CD4-positive, alpha-beta T cell treated with Interleukin-6 for 4 hours (primary cell): ENCODE results near the gene DVL2.
A peak's percentile ranks its signal among the peaks of the same experiment; 100 is the strongest.
"Not testable (repeated sequence)": the region's sequence is repeated elsewhere in the genome, so short reads cannot be mapped to it uniquely, and the experiment has no call there.

Experiments used
- DNase-seq: peaks from one replicate; pipeline ENCODE4 v3.0.0-alpha.2; 2020; ENCODE audit warnings: mixed read lengths

The DVL2 gene

GRCh38 chr17:7191571-7192270 is 42.6 kb downstream of the DVL2 start:
- DNase-seq, result peak; percentile 16

- no peak for DNase-seq
These were observed 43.2 kb downstream of the DVL2 start for GRCh38 chr17:7191069-7191468.

GRCh38 chr17:7190276-7190917 is 43.9 kb downstream of the DVL2 start:
- DNase-seq, result no peak

- DNase-seq, result peak; percentile 15
These were observed 48.1 kb downstream of the DVL2 start for GRCh38 chr17:7186241-7186640.

GRCh38 chr17:7184647-7185046 is 49.7 kb downstream of the DVL2 start:
- DNase-seq, result no peak

- DNase-seq, result no peak
These were observed 50.2 kb downstream of the DVL2 start for GRCh38 chr17:7184091-7184488.

GRCh38 chr17:7183433-7184090 is 50.8 kb downstream of the DVL2 start:
- DNase-seq, result no peak

- not testable (repeated sequence) for DNase-seq
These were observed 52.2 kb downstream of the DVL2 start for GRCh38 chr17:7182101-7182500.

GRCh38 chr17:7179317-7180254 is 54.7 kb downstream of the DVL2 start, which contains the start of gene ASGR1:
ASGR1 (minus strand) TSS chr17:7179370; CDS start chr17:7178563, 807 bp downstream.
- no peak for DNase-seq

- no peak for DNase-seq
These were observed 55.4 kb downstream of the DVL2 start for GRCh38 chr17:7178973-7179316.

GRCh38 chr17:7177954-7178477 is 56.3 kb downstream of the DVL2 start:
- DNase-seq, result no peak

- peak; percentile 74 for DNase-seq
These were observed 56.9 kb downstream of the DVL2 start for GRCh38 chr17:7177191-7177953.

- DNase-seq, result no peak
These were observed 57.5 kb downstream of the DVL2 start for GRCh38 chr17:7176841-7177190.

- DNase-seq, result no peak
These were observed 58.0 kb downstream of the DVL2 start for GRCh38 chr17:7176107-7176840.
